OCI-LY3 (cell line): ENCODE results near the gene FBXO17.

Experiments
- EZH2phosphoT487 ChIP-seq: fragments of 200-600 bp; shearing (Covaris generic); IDR thresholded peaks from 2 replicates; pipeline ENCODE4 v1.6.1; 2018; ENCODE audit warnings: antibody characterized with exemption, mixed run types, low read depth
- TF ChIP-seq, protein P1 (sequence below): fragments of 200-600, 300-600 bp; sonication (generic); IDR thresholded peaks from 2 replicates; pipeline ENCODE4 v1.5.1; 2014; ENCODE audit warnings: antibody characterized with exemption, low read length, low read depth

DNA sequence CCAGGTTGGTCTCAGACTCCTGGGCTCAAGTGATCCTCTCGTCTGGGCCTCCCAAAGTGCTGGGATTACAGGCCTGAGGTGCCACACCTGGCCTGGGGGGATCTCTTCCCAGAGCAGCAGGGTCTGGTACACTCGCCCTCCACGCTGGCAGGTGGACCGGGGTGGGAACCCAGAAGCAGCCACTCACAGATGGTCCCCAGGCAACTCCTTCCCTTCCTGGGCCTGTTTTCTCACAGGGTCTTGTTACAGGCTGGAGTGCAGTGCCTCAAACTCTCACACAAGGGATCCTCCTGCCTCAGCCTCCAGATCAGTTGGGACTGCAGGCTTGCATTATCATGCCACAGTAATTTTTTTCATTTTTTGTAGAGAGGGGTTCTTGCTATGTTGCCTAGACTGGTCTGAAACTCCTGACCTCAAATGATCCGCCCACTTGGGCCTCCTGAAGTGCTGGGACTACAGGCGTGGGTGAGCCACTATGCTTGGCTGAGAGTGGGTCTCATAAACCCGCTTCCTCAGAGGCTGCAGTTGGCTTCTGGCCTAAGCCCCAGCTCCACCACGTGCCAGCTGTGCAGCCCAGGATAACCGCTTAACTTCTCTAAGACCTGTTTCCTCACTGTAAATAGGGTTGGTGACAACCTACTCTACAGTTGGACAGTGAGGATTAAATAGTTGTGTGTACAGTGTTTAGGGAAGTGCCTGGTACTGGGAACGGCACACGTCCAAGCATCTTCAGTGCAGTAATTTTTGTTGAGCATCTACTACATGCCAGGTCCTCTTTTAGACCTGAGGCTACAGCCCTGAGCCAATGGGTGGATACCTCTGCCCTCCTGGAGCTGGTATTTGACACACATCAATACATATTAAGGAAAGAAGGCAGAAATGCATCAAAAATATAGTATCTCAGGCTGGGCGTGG lies 62.7 kb downstream of the FBXO17 start:
- TF ChIP-seq, protein P1, sequence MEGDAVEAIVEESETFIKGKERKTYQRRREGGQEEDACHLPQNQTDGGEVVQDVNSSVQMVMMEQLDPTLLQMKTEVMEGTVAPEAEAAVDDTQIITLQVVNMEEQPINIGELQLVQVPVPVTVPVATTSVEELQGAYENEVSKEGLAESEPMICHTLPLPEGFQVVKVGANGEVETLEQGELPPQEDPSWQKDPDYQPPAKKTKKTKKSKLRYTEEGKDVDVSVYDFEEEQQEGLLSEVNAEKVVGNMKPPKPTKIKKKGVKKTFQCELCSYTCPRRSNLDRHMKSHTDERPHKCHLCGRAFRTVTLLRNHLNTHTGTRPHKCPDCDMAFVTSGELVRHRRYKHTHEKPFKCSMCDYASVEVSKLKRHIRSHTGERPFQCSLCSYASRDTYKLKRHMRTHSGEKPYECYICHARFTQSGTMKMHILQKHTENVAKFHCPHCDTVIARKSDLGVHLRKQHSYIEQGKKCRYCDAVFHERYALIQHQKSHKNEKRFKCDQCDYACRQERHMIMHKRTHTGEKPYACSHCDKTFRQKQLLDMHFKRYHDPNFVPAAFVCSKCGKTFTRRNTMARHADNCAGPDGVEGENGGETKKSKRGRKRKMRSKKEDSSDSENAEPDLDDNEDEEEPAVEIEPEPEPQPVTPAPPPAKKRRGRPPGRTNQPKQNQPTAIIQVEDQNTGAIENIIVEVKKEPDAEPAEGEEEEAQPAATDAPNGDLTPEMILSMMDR = no peak
- no peak for TF ChIP-seq EZH2phosphoT487
